ENCODE results near the gene VAV2.
A peak's percentile ranks its signal among the peaks of the same experiment; 100 is the strongest.

Gene VAV2

GRCh38 chr9:133826289-133827085, 165.6 kb downstream of the VAV2 start:
- peaks cover 16% of the 10 kb centered on the region for H3K4me1 Mint-ChIP-seq (ENCODE audit: low read depth)
- no peaks in the 10 kb centered on the region for H3K27me3 Mint-ChIP-seq
- H3K4me3 Mint-ChIP-seq: no peak overlapping the region
- no peaks in the 10 kb centered on the region for H3K36me3 Mint-ChIP-seq (ENCODE audit: low read depth)
- H3K27ac Mint-ChIP-seq: no peak overlapping the region
- no peaks in the 10 kb centered on the region for H3K9me3 Mint-ChIP-seq

DNA sequence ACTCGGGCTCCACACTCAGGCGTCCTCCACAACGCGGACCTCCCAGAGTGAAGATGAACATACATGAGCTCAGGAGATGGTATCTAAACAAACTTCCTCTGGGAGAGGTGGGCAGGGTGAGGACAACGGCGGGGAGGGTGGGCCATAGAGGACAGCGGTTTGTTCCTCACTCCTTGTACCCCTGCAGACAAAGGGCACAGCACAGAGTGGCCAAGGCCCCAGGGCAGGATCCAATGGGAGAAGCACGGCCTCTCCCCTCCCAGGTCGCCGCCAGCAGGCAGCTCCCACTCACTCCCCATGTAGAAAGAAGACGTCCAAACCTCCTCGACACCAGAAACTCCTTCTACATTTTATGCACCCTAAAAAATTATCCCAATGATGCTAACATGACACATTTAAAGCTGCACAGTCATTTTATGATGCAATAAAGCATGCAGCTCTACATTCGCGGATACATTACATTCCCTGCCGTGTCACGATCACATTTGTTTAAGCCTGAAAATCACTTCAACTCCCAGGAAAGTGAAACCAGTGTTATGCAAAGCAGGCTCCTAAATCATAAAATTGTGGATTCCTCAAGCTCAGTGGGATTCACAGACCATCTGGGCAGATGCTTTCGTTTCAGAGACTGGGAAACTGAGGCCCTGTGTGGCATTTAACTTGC, 166.4 kb downstream of the VAV2 start:
- Mint-ChIP-seq H3K27ac (no peak overlapping the region), H3K4me1 (ENCODE audit: low read depth) (peaks cover 16% of the 10 kb centered on the region), H3K9me3 (no peaks in the 10 kb centered on the region), H3K27me3 (no peaks in the 10 kb centered on the region), H3K36me3 (ENCODE audit: low read depth) (no peaks in the 10 kb centered on the region), H3K4me3 (no peak overlapping the region)

GRCh38 chr9:133824802-133825186, 167.3 kb downstream of the VAV2 start:
- no peak overlapping the region for H3K4me3 Mint-ChIP-seq
- H3K36me3 Mint-ChIP-seq (ENCODE audit: low read depth): no peaks in the 10 kb centered on the region
- no peak overlapping the region for H3K27ac Mint-ChIP-seq
- peaks cover 9% of the 10 kb centered on the region for H3K4me1 Mint-ChIP-seq (ENCODE audit: low read depth)
- H3K27me3 Mint-ChIP-seq: no peaks in the 10 kb centered on the region
- H3K9me3 Mint-ChIP-seq: no peaks in the 10 kb centered on the region

GRCh38 chr9:133824106-133824801, 167.9 kb downstream of the VAV2 start:
- peaks cover 9% of the 10 kb centered on the region for H3K4me1 Mint-ChIP-seq (ENCODE audit: low read depth)
- no peak overlapping the region for H3K27ac Mint-ChIP-seq
- H3K4me3 Mint-ChIP-seq: no peak overlapping the region
- no peaks in the 10 kb centered on the region for H3K27me3 Mint-ChIP-seq
- H3K9me3 Mint-ChIP-seq: no peaks in the 10 kb centered on the region
- H3K36me3 Mint-ChIP-seq (ENCODE audit: low read depth): no peaks in the 10 kb centered on the region

GRCh38 chr9:133823189-133824105, 168.7 kb downstream of the VAV2 start:
- no peaks in the 10 kb centered on the region for H3K36me3 Mint-ChIP-seq (ENCODE audit: low read depth)
- no peak overlapping the region for H3K27ac Mint-ChIP-seq
- H3K9me3 Mint-ChIP-seq: no peaks in the 10 kb centered on the region
- no peak overlapping the region for H3K4me3 Mint-ChIP-seq
- H3K27me3 Mint-ChIP-seq: no peaks in the 10 kb centered on the region
- H3K4me1 Mint-ChIP-seq (ENCODE audit: low read depth): peaks cover 9% of the 10 kb centered on the region

- Mint-ChIP-seq H3K4me1 (ENCODE audit: low read depth) (peaks cover 16% of the 10 kb centered on the region), H3K9me3 (no peaks in the 10 kb centered on the region), H3K27me3 (no peaks in the 10 kb centered on the region), H3K27ac (peak overlapping the region; percentile 17), H3K4me3 (no peak overlapping the region), H3K36me3 (ENCODE audit: low read depth) (no peaks in the 10 kb centered on the region)
Measured at GRCh38 chr9:133822430-133823065, 169.6 kb downstream of the VAV2 start.

DNA sequence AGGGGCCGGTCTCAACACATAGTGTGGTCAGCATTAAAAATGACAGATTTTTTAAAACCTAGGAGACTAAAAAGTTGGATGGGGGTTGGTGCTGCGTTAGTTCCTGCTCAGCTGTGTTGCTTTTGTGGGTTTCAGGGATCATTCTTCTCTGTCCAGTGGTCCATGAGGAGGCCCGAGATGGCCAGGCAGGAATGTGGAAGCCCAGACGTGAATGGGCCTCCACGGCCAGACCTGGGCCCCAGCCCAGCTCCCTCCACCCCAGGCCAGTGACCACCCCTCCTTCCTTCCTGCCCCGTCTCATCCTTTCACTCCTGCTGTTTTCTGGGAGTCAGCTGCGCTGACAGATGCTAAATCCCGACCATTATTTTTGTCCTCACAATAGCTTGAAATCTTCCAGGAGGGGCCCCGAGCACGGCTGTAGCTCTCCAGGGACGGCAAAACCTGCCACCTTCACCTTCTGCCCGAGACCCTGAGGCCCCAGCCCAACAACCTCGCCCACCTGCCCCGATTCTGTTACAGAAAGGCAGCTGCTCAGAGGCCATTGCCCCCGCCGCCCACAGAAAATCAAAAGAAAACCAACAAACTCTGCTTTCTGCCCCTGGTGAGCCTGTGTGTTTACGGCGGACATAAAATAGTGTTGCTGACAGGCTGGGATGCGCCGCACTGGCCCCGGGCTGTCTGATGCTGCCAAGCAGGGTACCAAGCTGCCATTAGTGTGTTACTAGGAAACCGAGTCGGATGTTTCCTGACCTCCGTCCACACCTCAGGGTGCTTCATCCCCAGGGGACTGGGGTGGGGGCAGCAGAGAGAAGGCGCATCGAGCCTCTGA, 170.3 kb downstream of the VAV2 start:
- peak overlapping the region; percentile 17 for H3K27ac Mint-ChIP-seq
- H3K4me1 Mint-ChIP-seq (ENCODE audit: low read depth): peaks cover 16% of the 10 kb centered on the region
- no peaks in the 10 kb centered on the region for H3K27me3 Mint-ChIP-seq
- H3K4me3 Mint-ChIP-seq: no peak overlapping the region
- no peaks in the 10 kb centered on the region for H3K9me3 Mint-ChIP-seq
- no peaks in the 10 kb centered on the region for H3K36me3 Mint-ChIP-seq (ENCODE audit: low read depth)

DNA sequence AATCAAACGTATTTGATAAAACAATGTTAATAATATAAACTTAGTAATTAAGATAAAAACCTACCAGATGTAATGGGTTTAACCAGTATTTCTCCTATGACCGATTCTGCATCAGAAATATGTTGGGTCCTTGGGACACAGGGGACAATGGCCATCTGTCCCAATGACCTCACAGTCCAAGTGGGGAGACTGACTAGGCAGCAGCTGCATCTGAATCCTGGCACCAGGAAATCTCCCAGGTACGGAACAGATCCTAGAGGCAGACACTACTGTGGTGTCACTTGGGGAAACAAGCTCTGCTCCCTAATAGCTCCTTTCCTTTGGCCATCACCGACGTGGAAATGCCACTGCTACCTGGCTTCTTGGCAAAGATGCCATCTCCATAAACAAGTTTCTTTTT, 172.2 kb downstream of the VAV2 start:
- H3K27me3 Mint-ChIP-seq: no peaks in the 10 kb centered on the region

GRCh38 chr9:133818444-133818843, 173.7 kb downstream of the VAV2 start:
- no peaks in the 10 kb centered on the region for H3K27me3 Mint-ChIP-seq
- peaks cover 15% of the 10 kb centered on the region for H3K4me1 Mint-ChIP-seq (ENCODE audit: low read depth)
- no peak overlapping the region for H3K4me3 Mint-ChIP-seq
- no peaks in the 10 kb centered on the region for H3K9me3 Mint-ChIP-seq
- no peaks in the 10 kb centered on the region for H3K36me3 Mint-ChIP-seq (ENCODE audit: low read depth)
- no peak overlapping the region for H3K27ac Mint-ChIP-seq

More for the DNA sequence above, 172.2 kb downstream of the VAV2 start:
- Mint-ChIP-seq H3K9me3 (no peaks in the 10 kb centered on the region), H3K4me1 (ENCODE audit: low read depth) (peaks cover 16% of the 10 kb centered on the region), H3K36me3 (ENCODE audit: low read depth) (no peaks in the 10 kb centered on the region), H3K4me3 (no peak overlapping the region), H3K27ac (no peak overlapping the region)

GRCh38 chr9:133815781-133816180, 176.3 kb downstream of the VAV2 start:
- H3K4me3 Mint-ChIP-seq: no peak overlapping the region
- H3K27ac Mint-ChIP-seq: no peak overlapping the region
- no peaks in the 10 kb centered on the region for H3K27me3 Mint-ChIP-seq
- no peaks in the 10 kb centered on the region for H3K9me3 Mint-ChIP-seq
- no peaks in the 10 kb centered on the region for H3K36me3 Mint-ChIP-seq (ENCODE audit: low read depth)
- H3K4me1 Mint-ChIP-seq (ENCODE audit: low read depth): peaks cover 8% of the 10 kb centered on the region

DNA sequence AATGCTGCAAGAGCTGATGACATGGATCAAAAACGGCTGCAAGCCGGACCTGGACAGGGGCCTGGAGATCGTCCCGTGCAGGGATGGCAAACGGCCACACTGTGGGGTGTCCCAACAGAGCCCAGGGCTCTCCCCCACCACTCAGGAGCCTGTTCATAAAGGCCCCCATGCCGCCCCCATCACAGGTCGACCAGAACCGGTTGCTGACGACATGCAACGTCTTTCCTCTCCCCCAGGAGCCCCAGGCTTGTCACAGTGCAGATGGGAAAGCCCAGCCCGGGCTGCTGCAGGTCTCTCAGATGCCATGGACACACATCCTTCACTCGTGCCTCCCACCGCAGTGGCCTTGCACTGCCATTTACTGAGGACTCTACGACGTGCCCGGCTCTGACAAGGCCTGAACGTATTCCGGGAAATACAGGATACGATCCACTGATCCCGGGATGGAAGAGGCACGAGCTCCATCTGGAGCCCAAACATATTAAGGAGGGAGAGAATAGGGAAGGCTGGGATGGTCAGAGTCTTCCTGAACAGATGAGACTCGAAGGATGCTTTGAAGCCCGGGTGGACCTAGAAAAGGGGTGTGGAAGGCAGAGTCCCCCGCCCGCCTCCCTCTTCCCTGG, 177.4 kb downstream of the VAV2 start:
- Mint-ChIP-seq H3K4me1 (ENCODE audit: low read depth) (peaks cover 8% of the 10 kb centered on the region), H3K36me3 (ENCODE audit: low read depth) (no peaks in the 10 kb centered on the region), H3K27ac (no peak overlapping the region), H3K27me3 (no peaks in the 10 kb centered on the region), H3K9me3 (no peaks in the 10 kb centered on the region), H3K4me3 (no peak overlapping the region)

DNA sequence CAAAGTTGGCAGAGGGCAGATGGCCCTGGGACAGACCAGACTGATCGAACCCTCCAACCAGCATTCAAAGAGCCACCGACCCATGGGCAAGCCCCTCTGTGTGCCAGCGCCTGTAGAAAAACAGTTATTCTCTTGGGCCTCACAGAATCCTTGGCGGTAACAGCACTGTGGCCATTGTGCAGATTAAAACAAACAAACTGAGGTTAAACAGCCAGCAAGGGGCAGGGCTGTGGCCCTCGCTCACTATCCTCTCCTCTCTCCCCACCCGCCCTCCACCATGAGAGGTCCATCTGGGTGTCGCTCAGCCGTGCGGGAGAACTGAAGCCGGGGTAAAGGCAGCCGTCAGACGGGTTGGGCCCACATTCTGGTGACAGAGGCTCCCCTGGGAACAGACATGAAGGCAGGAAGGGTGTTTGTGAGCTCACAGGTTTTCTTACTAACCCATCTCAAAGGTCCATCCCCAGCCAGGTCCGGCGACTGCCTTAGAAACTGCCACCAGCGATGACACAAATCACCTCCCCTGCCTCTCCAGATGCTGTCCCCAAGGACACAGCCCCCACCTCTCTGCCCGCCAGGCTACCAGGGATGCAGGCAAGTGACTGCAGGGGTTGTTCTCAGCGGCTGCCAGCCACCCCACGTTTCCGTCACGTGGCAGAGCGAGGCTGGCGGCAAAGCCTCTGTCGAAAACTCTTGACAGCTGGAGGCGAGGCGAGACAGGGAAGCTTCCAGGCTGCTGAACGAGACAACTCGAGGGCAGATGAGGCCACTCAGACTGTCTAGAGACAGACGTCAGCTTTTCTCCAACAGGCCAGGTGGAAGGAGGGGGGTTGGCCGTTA, 178.2 kb downstream of the VAV2 start:
- peaks cover 8% of the 10 kb centered on the region for H3K4me1 Mint-ChIP-seq (ENCODE audit: low read depth)
- no peaks in the 10 kb centered on the region for H3K27me3 Mint-ChIP-seq
- H3K4me3 Mint-ChIP-seq: no peak overlapping the region
- H3K9me3 Mint-ChIP-seq: no peaks in the 10 kb centered on the region
- H3K36me3 Mint-ChIP-seq (ENCODE audit: low read depth): no peaks in the 10 kb centered on the region
- H3K27ac Mint-ChIP-seq: no peak overlapping the region

Data from stimulated activated naive CD8-positive, alpha-beta T cell treated with anti-CD3 and anti-CD28 coated beads, Interleukin-15, Interleukin-2, amounts not matched to agents 100 ng/mL and 50 ng/mL, for 24 hours (primary cell).